Measurements from ENCODE around the gene FIG4. TPM values are rescaled to one million over a fixed set of nuclear protein-coding genes. Genes with fewer than 3 reads are reported as not detected.

FIG4 gene
- total RNA-seq, 1 donor from 2014 or later = 14.7 TPM

DNA sequence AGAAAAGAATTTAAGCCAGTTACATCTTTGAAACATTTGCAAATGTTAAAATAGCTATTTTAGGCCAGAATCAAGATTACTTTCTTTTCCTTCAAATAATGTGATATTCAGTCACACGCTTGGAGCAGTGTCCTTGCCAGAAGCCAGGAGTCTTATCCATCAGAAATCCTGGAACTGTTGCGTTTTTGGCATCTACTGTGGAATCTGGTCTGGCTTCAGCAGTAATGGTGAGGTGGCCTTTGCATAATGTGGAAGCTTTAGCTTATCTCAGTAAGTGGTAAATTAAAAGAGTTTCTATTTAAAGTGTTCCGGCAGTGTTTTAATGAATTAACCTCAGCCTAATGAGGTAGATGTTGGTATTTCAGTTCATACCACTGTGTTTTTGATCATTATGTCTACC, 97.6 kb downstream of the FIG4 start:
- DNase-seq (ENCODE audit: low read depth) (no peak), FAIRE-seq (no peak)
- no peaks in the 10 kb centered on the region for H3K36me3 ChIP-seq (ENCODE audit: control insufficient read depth, insufficient read depth, low read length)
- no peaks in the 10 kb centered on the region for H3K27me3 ChIP-seq (ENCODE audit: control insufficient read depth, insufficient read depth, low read length)
- no peak overlapping the region for H3K4me3 ChIP-seq (ENCODE audit: low read depth, low read length)
- TF ChIP-seq, protein P1, sequence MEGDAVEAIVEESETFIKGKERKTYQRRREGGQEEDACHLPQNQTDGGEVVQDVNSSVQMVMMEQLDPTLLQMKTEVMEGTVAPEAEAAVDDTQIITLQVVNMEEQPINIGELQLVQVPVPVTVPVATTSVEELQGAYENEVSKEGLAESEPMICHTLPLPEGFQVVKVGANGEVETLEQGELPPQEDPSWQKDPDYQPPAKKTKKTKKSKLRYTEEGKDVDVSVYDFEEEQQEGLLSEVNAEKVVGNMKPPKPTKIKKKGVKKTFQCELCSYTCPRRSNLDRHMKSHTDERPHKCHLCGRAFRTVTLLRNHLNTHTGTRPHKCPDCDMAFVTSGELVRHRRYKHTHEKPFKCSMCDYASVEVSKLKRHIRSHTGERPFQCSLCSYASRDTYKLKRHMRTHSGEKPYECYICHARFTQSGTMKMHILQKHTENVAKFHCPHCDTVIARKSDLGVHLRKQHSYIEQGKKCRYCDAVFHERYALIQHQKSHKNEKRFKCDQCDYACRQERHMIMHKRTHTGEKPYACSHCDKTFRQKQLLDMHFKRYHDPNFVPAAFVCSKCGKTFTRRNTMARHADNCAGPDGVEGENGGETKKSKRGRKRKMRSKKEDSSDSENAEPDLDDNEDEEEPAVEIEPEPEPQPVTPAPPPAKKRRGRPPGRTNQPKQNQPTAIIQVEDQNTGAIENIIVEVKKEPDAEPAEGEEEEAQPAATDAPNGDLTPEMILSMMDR (IDR thresholded peaks at IDR 0.05; ENCODE audit: insufficient read depth, low read length, severe bottlenecking) = no peak

DNA sequence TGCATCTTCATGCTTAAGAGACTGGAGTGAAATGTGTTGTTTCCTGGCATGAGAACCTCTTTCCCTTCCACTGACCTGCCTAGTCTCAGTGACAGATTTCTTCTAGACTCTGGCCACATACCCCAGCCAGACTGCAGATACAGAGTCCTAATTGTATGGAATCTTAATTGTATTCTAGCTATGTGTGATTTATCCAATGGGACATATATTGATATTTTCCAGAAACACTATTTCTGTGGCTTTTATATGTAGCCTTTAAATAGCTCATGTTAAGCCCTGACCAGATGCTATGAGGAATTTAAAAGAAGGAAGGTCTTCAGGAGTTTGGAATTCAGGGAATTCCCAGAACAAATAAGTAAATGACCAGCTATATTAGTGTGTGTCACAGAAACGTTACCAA, 99.0 kb downstream of the FIG4 start:
- DNase-seq (ENCODE audit: low read depth) (no peak), FAIRE-seq (no peak)
- no peaks in the 10 kb centered on the region for H3K27me3 ChIP-seq (ENCODE audit: control insufficient read depth, insufficient read depth, low read length)
- no peaks in the 10 kb centered on the region for H3K36me3 ChIP-seq (ENCODE audit: control insufficient read depth, insufficient read depth, low read length)
- TF ChIP-seq, protein P1 (IDR thresholded peaks at IDR 0.05; ENCODE audit: insufficient read depth, low read length, severe bottlenecking) = no peak
- no peak overlapping the region for H3K4me3 ChIP-seq (ENCODE audit: low read depth, low read length)

DNA sequence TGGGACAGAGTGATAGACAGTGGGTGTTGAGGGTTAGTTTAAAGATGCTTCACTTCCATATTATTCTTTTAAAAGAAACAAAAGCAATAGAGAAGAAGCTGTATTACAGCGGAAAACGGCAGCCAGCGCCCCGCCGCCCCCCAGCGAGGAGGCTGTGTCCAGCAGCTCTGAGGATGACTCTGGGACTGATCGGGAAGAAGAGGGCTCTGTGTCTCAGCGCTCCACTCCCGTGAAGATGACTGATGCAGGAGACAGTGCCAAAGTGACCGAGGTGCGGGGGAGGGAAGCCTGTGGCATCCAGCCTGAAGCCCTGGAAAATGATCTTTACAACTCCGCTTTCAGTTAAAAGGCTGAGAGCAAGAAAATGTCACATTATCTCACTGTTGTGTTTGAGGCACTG, 100.2 kb downstream of the FIG4 start:
- Histone ChIP-seq H3K27me3 (ENCODE audit: control insufficient read depth, insufficient read depth, low read length) (no peaks in the 10 kb centered on the region), H3K4me3 (ENCODE audit: low read depth, low read length) (no peak overlapping the region), H3K36me3 (ENCODE audit: control insufficient read depth, insufficient read depth, low read length) (no peaks in the 10 kb centered on the region)
- DNase-seq (ENCODE audit: low read depth) = no peak
- TF ChIP-seq, protein P1 (IDR thresholded peaks at IDR 0.05; ENCODE audit: insufficient read depth, low read length, severe bottlenecking) = no peak
- no peak for FAIRE-seq

GRCh38 chr6:109793021-109793420, 101.9 kb downstream of the FIG4 start:
- no peak for FAIRE-seq
- no peaks in the 10 kb centered on the region for H3K27me3 ChIP-seq (ENCODE audit: control insufficient read depth, insufficient read depth, low read length)
- no peaks in the 10 kb centered on the region for H3K36me3 ChIP-seq (ENCODE audit: control insufficient read depth, insufficient read depth, low read length)
- no peak for DNase-seq (ENCODE audit: low read depth)
- H3K4me3 ChIP-seq (ENCODE audit: low read depth, low read length) = no peak overlapping the region
- TF ChIP-seq, protein P1 (IDR thresholded peaks at IDR 0.05; ENCODE audit: insufficient read depth, low read length, severe bottlenecking) = no peak

- Histone ChIP-seq H3K36me3 (ENCODE audit: control insufficient read depth, insufficient read depth, low read length) (no peaks in the 10 kb centered on the region), H3K4me3 (ENCODE audit: low read depth, low read length) (no peak overlapping the region), H3K27me3 (ENCODE audit: control insufficient read depth, insufficient read depth, low read length) (no peaks in the 10 kb centered on the region)
- DNase-seq (ENCODE audit: low read depth) = peak; percentile 98
- FAIRE-seq = peak; percentile 7
- TF ChIP-seq, protein P1 (IDR thresholded peaks at IDR 0.05; ENCODE audit: insufficient read depth, low read length, severe bottlenecking) = no peak
Observed at GRCh38 chr6:109793792-109794191, 102.7 kb downstream of the FIG4 start.

DNA sequence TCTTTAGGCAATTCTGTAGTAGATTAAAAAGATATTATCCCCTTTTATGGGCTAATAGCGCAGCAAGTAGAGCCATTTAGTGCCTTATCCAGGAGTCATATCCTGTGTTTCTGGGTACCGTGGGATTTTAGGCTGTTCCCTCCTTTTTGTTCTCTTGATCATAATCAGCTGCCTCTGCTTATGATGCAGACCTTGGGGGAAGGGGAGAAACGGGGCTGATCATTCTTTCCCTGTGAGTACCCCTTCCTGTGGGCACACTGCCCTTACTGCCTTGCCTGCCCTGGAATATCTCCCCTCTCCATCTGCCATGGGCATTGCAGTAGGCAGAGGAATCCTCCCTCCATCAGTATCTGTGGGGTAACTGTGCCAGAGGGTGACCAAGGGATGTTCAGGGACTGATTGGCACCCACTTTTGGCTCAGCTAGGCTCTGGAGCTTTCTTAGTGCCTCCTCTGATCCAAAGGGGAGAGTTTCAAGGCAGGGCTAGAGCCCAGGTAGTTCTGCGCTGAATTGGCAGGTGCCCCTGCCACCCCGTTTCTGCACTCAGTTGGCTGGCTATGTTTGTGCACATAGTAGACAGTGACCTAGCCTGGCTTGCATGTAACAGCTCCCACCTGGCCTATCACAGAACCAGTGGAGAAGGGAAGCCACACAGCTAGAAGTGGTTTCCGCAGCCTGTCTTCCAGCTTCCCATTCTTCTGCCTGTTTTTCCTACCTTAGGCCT, 103.3 kb downstream of the FIG4 start:
- Histone ChIP-seq H3K4me3 (ENCODE audit: low read depth, low read length) (no peak overlapping the region), H3K27me3 (ENCODE audit: control insufficient read depth, insufficient read depth, low read length) (no peaks in the 10 kb centered on the region), H3K36me3 (ENCODE audit: control insufficient read depth, insufficient read depth, low read length) (no peaks in the 10 kb centered on the region)
- TF ChIP-seq, protein P1 (IDR thresholded peaks at IDR 0.05; ENCODE audit: insufficient read depth, low read length, severe bottlenecking) = no peak
- DNase-seq (ENCODE audit: low read depth) = peak; percentile 79
- no peak for FAIRE-seq

Data from bronchial epithelial cell (primary cell).